ENCODE results near the gene PHKG1.

GRCh38 chr7:56063882-56064625 lies 28.7 kb downstream of the PHKG1 start, which contains the start of gene SUMF2:
- TF ChIP-seq CTCF (conservative IDR thresholded peaks at IDR 0.05 in 1 of 2, IDR thresholded peaks at IDR 0.05 in 1 of 2; ENCODE audit: low read depth in 1 of 2, low read length in 2 of 2) (peak in 1 of 2 donors; percentile 12), EZH2 (IDR thresholded peaks at IDR 0.05; ENCODE audit: low read length, missing control alignments) (no peak)

Data from fibroblast of lung (primary cell).